Stimulated activated CD4-positive, alpha-beta T cell treated with anti-CD3 and anti-CD28 coated beads, Interleukin-15, amount 100 ng/mL, for 48 hours (primary cell): ENCODE measurements around the gene ZNF362.
"Not testable (repeated sequence)": the region's sequence is repeated elsewhere in the genome, so short reads cannot be mapped to it uniquely, and the experiment has no call there.

Source experiments
- DNase-seq, 2 donors: peaks; one replicate each; pipeline ENCODE4 v3.0.0-alpha.2; 2020; ENCODE audit warnings: low read depth in 2 of 2

Gene ZNF362

GRCh38 chr1:33256471-33257206, at the start of gene ZNF362:
Gene ZNF362, plus strand, starts transcription at chr1:33256492. Its CDS starts 14,083 bp downstream, at chr1:33270575.
- peak; percentile 47 to 53 for DNase-seq

GRCh38 chr1:33211972-33212371, 44.3 kb upstream of the ZNF362 start:
- DNase-seq: no peak

- no peak for DNase-seq
Observed at GRCh38 chr1:33219886-33220661, 36.2 kb upstream of the ZNF362 start.

GRCh38 chr1:33220676-33221384, 35.5 kb upstream of the ZNF362 start:
- no peak for DNase-seq

GRCh38 chr1:33221385-33221758, 34.9 kb upstream of the ZNF362 start:
- DNase-seq: no peak

GRCh38 chr1:33222381-33222780, 33.9 kb upstream of the ZNF362 start:
- no peak for DNase-seq

GRCh38 chr1:33224166-33224707, 32.1 kb upstream of the ZNF362 start:
- no peak for DNase-seq

GRCh38 chr1:33225586-33225985, 30.7 kb upstream of the ZNF362 start:
- no peak for DNase-seq

- no peak for DNase-seq
Observed at GRCh38 chr1:33228935-33229487, 27.3 kb upstream of the ZNF362 start.

- DNase-seq: no peak
Observed at GRCh38 chr1:33231166-33231565, 25.1 kb upstream of the ZNF362 start.

- no peak for DNase-seq
Observed at GRCh38 chr1:33232716-33233115, 23.6 kb upstream of the ZNF362 start.

GRCh38 chr1:33234131-33234530, 22.2 kb upstream of the ZNF362 start:
- DNase-seq: no peak

GRCh38 chr1:33234588-33234990, 21.7 kb upstream of the ZNF362 start:
- DNase-seq: no peak

GRCh38 chr1:33235521-33235920, 20.8 kb upstream of the ZNF362 start:
- DNase-seq: no peak

GRCh38 chr1:33236498-33236897, 19.8 kb upstream of the ZNF362 start:
- no peak for DNase-seq

- DNase-seq: no peak
Observed at GRCh38 chr1:33237579-33237978, 18.7 kb upstream of the ZNF362 start.

- not testable (repeated sequence) for DNase-seq
Observed at GRCh38 chr1:33238194-33238724, 18.0 kb upstream of the ZNF362 start.

- DNase-seq: not testable (repeated sequence)
Observed at GRCh38 chr1:33239410-33239809, 16.9 kb upstream of the ZNF362 start.

- no peak for DNase-seq
Observed at GRCh38 chr1:33241866-33242265, 14.4 kb upstream of the ZNF362 start.

- DNase-seq: no peak
Observed at GRCh38 chr1:33242652-33243051, 13.6 kb upstream of the ZNF362 start.

- no peak for DNase-seq
Observed at GRCh38 chr1:33244143-33244808, 12.0 kb upstream of the ZNF362 start.
